HG03520 (cell line): ENCODE measurements around the gene TTN.

Experiments used
- ATAC-seq: cut with Tn5 transposase; IDR thresholded peaks from one replicate; pipeline ENCODE4 v1.9.1; 2021; ENCODE audit warnings: mild to moderate bottlenecking, moderate library complexity; ENCODE audit not compliant: unreplicated experiment

Gene TTN

DNA sequence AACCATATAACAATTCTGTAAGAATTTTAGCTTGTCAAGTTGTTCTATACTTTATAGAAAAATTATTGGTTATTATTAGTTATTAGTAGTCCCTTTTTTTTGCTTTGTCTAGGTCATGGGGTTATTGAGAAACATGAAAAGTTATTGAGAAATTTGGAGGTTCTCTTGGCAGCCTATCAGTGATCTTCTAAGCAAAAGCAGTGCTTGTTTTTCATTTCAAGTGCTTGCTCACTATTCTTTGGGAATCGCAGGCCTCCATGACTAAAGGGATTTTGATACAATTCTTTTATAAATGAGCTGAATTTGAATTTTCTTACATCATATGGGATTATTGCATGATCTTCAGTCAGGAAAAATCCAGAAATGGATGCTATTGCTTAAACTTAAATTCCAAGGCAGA, 301.1 kb downstream of the TTN start:
- ATAC-seq, result no peak

DNA sequence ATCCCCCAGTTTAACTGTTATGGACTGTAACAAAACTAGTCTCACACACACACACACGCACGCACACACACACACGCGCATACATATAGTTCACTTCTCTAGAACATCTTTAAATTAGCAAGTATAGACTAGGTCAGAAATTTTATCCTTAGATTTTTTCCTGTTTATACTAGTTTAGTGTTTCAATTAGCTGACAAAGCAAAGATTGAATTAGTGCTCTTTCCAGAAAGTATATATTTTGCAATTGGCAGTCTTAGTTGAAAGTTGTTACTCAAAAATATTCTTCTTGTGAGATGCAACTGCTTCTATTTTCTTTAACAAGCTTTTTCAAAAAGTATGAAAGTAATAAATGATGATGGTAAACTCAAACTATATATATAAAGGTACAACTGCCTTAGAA, 304.5 kb downstream of the TTN start:
- no peak for ATAC-seq

DNA sequence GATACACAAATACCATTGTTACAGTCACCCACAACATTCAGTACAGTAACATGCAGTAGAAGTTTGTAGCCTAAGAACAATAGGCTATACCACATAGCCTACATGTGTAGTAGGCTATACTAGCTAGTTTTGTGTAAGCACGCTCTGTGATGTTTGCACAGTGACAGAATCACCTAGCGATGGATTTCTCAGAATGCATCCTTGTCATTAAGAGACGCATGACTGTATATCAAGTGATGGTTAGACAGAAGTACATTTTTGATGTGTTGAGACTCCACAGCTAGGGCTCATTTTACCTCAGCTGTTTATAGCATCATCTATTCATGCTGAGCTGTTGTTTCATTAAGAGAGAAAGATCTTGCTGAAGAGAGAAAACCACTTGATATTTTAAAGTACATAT, 307.6 kb downstream of the TTN start:
- no peak for ATAC-seq

DNA sequence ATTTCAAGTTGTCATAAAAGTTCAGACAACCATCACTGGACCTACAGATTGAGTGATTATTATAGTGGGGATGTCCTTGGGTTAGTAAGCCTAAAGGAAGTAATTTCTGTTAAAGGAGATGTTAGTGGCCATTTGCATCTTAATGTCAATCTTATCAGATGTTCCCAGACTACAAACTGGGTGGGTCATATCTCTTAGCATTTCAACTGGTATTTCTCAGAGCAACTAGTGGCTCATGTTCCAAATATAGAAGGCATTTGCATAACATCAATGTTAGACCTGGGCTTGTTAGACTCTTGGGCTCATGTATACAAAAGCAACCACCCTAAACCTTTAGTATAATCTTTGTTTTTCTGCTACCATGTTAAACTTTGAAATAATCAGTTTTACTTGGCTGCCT, 309.1 kb downstream of the TTN start:
- ATAC-seq, result peak; percentile 73

DNA sequence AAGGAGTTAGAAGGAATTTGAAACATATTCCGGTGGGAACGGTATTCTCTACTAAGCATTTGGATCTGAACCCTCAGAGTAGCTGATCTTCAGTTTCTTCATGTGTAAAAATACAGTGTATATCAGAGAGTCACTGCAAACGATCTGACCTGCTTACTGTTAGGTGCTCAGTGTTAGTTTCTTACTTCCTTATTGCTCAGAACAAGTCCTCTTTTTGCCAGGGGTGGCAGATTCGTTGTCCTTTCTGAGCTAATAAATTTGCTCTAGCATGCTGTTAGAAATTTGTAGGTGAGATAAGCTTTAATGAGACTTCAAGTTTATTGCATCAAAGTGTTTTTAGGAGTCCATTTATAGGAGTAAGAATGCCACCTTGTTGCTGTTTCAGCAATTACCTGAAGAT, 311.2 kb downstream of the TTN start:
- no peak for ATAC-seq

DNA sequence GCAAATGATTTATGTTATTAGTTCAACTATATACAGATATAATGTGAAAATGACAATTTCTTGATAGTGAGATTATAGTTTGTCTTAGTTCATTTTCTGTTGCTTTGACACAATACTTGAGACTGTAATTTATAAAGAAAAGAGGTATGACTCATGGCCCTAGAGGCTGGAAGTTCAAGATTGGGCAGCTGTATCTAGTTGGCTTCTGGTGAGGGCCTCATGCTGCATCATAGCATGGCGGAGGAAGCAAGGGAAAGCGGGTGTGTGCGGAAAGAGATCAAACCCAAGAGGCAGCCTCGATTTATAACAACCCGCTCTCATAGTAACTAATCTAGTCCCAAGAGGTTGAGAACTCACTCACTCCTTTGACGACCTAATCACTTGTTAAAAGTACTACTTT, 315.6 kb downstream of the TTN start:
- ATAC-seq, result no peak

DNA sequence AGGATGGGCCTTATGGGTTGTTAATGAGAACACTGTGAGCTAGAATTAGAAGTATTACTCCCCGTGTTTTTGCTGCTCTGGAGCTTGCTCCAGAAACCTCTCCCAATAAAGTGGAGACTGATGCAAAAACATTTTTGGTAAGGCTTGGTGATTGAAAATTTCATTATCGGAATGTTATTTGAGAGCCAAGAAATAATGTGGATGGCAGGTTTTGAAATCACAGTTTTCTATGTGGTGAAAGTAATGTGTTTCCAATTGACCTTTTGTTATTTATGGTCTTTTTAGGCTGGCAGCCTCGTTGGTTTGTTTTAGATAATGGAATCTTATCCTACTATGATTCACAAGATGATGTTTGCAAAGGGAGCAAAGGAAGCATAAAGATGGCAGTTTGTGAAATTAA, 321.9 kb downstream of the TTN start:
- ATAC-seq, result no peak

DNA sequence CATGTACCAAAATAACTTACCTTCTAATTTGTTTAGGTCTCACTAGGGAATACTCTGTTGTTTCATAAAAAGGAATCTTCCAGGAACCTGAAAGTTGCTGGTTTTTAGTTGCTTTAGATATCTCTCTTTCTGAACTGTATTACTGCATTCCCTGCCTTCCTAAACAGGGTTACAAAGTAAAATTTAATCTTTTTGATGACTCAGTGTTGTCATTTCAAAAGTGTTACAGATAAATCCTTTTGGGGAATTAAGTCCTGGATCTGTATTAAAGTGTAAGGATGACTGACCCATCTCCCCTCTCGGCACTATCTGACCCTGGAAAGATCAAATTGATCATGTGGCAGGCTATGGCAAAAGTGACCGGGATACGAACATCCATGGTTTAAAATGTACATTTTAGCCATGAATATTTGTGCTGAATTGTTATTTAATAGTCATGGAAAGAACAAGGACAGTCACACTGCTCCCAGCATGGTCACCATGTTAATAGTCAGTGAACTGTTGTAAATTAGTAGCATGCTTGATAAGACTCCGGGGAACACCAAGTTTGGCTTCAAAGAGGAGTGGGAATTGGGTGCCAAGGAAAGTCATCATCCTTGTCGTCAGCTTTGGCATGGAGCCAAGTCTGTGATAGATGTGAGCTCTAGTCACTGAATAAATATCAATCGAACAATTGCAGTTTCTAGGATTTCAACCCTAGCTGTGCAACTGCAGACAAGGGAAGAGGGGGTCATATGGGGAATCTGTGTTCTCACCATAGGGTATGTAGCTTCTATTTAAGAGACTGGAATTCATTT, 322.8 kb downstream of the TTN start:
- no peak for ATAC-seq

DNA sequence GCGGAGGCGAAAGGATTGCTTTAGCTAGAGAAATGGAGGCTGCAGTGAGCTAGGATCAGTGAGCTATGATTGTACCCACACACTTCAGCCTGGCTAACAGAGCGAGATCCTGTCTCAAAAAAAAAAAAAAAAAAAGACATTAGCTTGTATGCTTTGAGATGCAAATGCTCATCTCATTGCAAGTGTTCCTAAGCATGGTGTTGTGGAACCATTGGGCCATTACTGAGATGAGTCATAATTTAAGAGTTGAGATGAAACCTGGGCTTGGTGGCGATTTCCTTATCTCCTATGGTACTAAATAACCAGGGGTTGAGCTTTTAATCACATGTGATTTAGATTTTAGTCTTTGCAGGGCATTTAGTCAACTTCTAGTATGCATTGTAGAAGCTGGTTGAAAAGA, 324.8 kb downstream of the TTN start:
- peak; percentile 32 for ATAC-seq

DNA sequence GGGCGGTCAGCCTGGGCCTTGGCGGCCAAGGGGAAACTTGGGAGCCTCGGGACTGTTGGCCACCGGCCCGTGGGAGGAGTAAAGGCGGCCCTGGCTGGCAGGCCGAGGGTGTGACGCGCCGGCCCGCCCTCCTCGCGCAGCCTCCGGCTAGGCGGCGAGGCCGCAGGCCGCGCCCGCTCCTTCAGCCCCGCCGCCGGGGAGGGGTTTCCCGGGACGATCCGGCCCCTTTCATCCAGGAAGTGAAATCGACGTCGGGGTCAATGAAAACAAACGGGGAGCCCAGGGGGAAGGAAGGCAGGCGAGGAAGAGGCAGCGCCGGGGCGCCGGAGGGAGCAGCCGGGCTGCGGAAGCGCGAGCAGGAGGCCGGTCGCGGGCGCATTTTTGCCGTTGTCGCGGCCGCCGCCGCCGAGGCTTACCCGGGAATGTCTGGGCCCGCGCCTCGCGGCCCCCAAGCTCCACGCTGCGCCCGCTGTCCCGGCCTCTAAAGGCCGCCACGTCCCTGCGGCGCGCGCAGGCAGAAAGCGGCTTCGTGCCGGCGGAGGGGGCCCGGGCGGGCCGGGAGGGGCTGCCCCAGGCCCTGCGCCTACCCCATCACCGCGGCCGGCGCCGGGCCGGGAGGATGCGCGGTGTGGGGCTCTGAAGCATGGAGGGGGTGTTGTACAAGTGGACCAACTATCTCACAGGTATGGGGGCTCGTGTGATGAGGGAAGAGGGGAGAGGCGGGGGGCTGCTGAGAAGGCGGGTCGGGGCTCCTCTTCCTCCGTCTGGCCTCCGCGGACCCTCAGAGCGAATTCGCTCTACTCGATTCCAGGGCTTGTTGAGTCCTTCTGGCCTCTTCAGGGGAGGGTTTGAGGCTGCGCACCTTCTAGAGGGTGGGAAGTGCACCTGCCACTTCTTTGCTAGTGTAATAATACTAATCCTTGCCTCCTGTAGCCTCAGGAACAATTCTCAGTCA, 326.7 kb downstream of the TTN start, which contains the start of gene PLEKHA3:
Gene PLEKHA3, plus strand, starts transcription at position 231 of the 955 bp plus-strand sequence. Its CDS starts 413 bp downstream, at position 644.
- ATAC-seq, result peak; percentile 47

DNA sequence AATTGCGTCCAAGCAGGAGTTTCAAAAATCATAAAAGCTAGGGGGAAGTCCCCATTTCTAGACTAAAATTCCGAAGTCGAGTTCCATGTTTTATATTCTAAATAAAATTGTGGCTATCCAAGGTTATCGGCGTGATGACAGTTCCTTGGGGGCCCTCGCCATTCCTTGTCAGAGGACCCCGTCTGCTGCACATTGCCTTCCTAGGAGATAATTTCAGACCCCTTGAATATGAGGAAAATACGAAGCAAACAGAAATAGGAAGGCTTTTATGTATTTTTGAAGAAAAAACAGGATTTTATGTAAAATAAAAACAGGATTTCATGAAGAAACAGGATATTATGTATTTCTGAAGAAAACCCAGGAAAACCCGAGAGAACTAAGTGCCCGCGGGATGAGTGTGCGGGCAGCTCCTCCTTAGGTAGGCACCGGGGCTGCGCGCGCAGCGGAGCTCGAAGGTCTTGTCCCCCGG, 327.4 kb downstream of the TTN start:
- ATAC-seq, result no peak

DNA sequence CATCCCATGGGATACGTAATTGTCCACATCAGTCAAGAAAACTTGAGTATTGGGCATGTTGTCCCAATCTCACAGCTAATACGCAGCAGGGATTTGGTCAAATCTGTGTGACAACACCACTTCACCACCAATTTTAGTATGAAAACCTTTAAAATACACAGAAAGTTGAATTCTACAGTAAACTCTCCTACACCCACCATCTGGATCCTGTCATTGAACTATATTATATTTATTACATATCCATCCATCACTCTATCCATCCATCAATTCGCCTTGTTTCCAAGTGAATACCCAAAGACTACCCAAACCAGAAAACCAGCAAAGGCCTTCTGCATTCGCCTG, 328.0 kb downstream of the TTN start:
- no peak for ATAC-seq

DNA sequence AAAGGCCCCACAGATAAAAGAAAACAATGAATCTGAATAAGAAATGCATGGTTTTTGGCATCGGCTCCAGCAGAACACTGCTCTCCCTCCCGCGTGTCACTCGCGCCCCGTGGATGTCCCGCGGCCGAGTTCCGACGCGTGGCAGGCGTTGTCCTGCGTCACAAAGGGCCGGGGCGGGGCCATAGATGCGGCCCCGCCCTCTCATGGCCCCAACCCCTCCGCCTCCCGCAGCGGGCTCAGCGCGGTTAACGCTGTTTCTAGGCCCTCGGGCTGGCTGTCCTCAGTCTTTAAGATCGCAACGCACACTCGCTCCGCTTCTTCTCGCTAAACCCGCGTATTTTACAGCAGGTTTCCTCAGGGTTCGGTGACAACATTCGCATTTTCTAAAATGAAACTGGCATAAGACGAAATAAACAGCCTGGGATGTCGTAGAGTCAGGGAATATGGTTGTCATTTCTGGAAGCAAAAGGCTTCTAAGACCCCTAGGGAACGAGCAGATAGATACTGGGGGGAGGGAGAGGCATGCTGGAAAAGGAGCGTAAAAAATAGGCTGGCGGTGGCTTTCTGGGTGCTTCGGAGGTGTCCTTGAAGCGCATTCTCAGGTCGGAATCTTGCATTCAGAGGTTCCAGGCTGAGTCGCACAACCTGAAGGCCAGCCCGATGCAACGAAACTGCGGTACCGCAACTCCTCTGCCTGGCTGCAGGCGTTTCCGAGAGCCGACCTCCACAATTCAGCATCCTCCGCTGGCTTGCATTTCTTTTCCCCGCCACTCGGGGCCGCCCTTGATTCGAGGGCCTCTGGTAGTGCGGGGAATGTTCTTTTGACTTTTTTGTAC, 328.6 kb downstream of the TTN start, which contains the start of gene FKBP7:
Gene FKBP7, minus strand, starts transcription at position 162 of the 836 bp plus-strand sequence. Its CDS starts 101 bp downstream, at position 61.
- ATAC-seq, result peak; percentile 47

DNA sequence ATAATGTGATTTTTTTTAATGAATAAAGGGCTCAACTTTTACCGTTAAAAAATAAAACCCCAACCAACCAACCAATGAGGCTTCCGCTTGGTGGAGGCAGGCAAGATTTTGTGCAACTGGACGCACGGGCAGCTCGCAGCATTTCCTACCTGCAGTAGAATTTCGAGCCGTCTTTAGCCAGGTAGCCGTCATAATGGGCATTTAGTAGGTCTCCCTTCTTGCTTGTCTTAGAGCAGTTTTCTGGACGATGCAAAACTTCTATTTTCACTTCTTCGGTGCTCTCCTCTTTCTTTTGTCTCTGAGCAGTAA, 329.1 kb downstream of the TTN start:
- ATAC-seq, result peak; percentile 0

DNA sequence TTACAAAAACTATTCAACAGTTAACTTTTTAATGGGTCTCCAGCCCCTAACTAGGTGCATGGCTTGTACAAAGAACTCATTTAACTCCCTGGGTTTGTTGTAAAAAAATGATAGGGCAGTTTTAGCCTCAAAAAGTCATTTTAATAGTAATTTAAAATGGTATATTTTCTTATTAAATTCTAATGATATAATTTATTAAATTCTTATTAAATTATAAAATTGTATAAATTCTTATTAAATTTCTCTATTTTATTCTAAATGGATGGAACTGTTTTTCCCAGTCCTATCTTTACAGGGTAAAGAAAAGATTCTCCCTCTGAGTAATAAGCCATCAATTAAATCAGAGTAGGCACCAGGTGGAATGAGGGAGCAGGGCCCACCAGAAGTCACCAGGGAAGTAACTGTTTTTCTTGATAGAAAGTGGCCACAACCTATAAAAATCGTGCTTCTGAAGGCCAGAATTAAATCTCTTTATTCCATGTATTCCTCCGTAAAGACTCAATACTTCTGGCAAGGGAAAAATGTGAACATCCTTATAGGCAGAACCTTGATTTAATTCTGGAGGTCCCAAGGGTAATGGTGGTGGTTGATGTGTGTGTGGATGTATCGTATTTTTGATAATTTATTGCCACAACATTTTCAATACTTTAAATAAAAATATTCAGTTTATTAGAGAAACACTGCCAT, 329.6 kb downstream of the TTN start:
- no peak for ATAC-seq

DNA sequence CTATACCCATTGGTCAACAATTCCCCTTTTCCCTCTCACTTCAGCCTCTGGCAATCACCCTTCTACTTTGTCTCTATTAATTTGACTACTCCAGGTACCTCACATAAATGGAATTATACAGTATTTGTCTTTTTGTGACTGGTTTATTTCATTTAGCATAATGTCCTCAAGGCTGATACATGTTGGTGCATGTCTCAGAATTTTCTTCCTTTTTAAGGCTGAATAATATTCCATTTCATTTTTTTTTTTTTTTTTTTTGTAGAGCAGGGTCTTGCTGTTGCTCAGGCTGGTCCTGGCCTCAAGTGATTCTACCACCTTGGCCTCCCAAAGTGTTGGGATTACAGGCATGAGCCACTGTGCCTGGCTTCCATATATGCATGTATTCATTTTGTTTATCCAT, 330.7 kb downstream of the TTN start:
- ATAC-seq, result no peak
